Measurements from ENCODE around the gene CAND1. TPM values are rescaled to one million over a fixed set of nuclear protein-coding genes. Genes with fewer than 3 reads are reported as not detected.

Gene CAND1
- total RNA-seq, 4 donors from 2014 or later = 88.5 to 127 (median 98.9) TPM

GRCh38 chr12:67275380-67275913 lies 6.3 kb downstream of the CAND1 start:
- H3K36me3 ChIP-seq = no peaks in the 10 kb centered on the region
- no peak overlapping the region for H3K27ac ChIP-seq
- H3K27me3 ChIP-seq = no peaks in the 10 kb centered on the region
- TF ChIP-seq POLR2A (IDR thresholded peaks at IDR 0.05) (no peak), CTCF (IDR thresholded peaks at IDR 0.05) (no peak)
- intact Hi-C loops (cut with DNase I) = loop anchor here (10.0 kb wide), 1 partner anchor 169 kb away; no protein-coding TSS in a partner anchor
- peaks cover 36 to 41% of the 10 kb centered on the region in 2 donors for H3K4me1 ChIP-seq
- no peak for DNase-seq
- no peak overlapping the region for H3K4me3 ChIP-seq (replicated peaks in 1 of 3)
- H3K9me3 ChIP-seq = no peaks in the 10 kb centered on the region
- 83 to 89% methylated on average over 6 of the region's 6 CpGs for WGBS, 2 donors

GRCh38 chr12:67276421-67276820 lies 7.3 kb downstream of the CAND1 start:
- Histone ChIP-seq H3K27ac (no peak overlapping the region), H3K9me3 (no peaks in the 10 kb centered on the region), H3K36me3 (no peaks in the 10 kb centered on the region), H3K4me1 (peaks cover 40 to 42% of the 10 kb centered on the region in 2 donors), H3K27me3 (no peaks in the 10 kb centered on the region), H3K4me3 (replicated peaks in 1 of 3) (no peak overlapping the region)
- intact Hi-C loops (cut with DNase I) = loop anchor here (10.0 kb wide), 1 partner anchor 168 kb away; no protein-coding TSS in a partner anchor
- TF ChIP-seq CTCF (IDR thresholded peaks at IDR 0.05) (no peak), POLR2A (IDR thresholded peaks at IDR 0.05) (no peak)
- DNase-seq = no peak
- WGBS, 2 donors = 62 to 74% methylated on average over 3 of the region's 3 CpGs

GRCh38 chr12:67279637-67280036 lies 10.5 kb downstream of the CAND1 start:
- no peaks in the 10 kb centered on the region for H3K9me3 ChIP-seq
- no peaks in the 10 kb centered on the region for H3K27me3 ChIP-seq
- no peak for DNase-seq
- TF ChIP-seq CTCF (IDR thresholded peaks at IDR 0.05) (no peak), POLR2A (IDR thresholded peaks at IDR 0.05) (no peak)
- no peak overlapping the region for H3K27ac ChIP-seq
- WGBS, 2 donors = 27 to 56% methylated on average over 1 of the region's 1 CpG
- peaks cover 19 to 25% of the 10 kb centered on the region in 2 donors for H3K4me1 ChIP-seq
- peaks cover 4% of the 10 kb centered on the region in 2 donors for H3K36me3 ChIP-seq
- H3K4me3 ChIP-seq (replicated peaks in 1 of 3) = no peak overlapping the region
- intact Hi-C loops (cut with DNase I) = loop anchor here (10.0 kb wide), 1 partner anchor 165 kb away; no protein-coding TSS in a partner anchor

- Histone ChIP-seq H3K36me3 (peaks cover 4% of the 10 kb centered on the region in 2 donors), H3K4me3 (replicated peaks in 1 of 3) (no peak overlapping the region), H3K4me1 (peaks cover 15 to 20% of the 10 kb centered on the region in 2 donors), H3K27me3 (no peaks in the 10 kb centered on the region), H3K27ac (no peak overlapping the region), H3K9me3 (no peaks in the 10 kb centered on the region)
- intact Hi-C loops (cut with DNase I) = no loop called here
- WGBS, 2 donors = 60 to 70% methylated on average over 4 of the region's 4 CpGs
- TF ChIP-seq CTCF (IDR thresholded peaks at IDR 0.05) = no peak
- TF ChIP-seq POLR2A (IDR thresholded peaks at IDR 0.05) = no peak
- DNase-seq = no peak
Observed at GRCh38 chr12:67280088-67280487, 10.9 kb downstream of the CAND1 start.

- Histone ChIP-seq H3K4me1 (peaks cover 10 to 17% of the 10 kb centered on the region in 2 donors), H3K27me3 (no peaks in the 10 kb centered on the region), H3K4me3 (replicated peaks in 1 of 3) (no peak overlapping the region), H3K27ac (no peak overlapping the region), H3K36me3 (peaks cover 4% of the 10 kb centered on the region in 2 donors), H3K9me3 (no peaks in the 10 kb centered on the region)
- 29 to 54% methylated on average over 2 of the region's 2 CpGs for WGBS, 2 donors
- intact Hi-C loops (cut with DNase I) = no loop called here
- no peak for DNase-seq
- TF ChIP-seq POLR2A (IDR thresholded peaks at IDR 0.05) (no peak), CTCF (IDR thresholded peaks at IDR 0.05) (no peak)
Observed at GRCh38 chr12:67280572-67280971, 11.4 kb downstream of the CAND1 start.

Data from thyroid gland (tissue), 4 donors.